HepG2 (cell line): Measurements from ENCODE around the gene CEACAM16. TPM values are rescaled to one million over a fixed set of nuclear protein-coding genes. Genes with fewer than 3 reads are reported as not detected.
A peak's percentile ranks its signal among the peaks of the same experiment; 100 is the strongest.

ENCODE experiments used
- ATAC-seq: fragments of 200-7000 bp; cut with Tn5 transposase; 3 replicates; pipeline ENCODE4 v1.9.1; 2020; ENCODE audit warnings: mild to moderate bottlenecking, moderate library complexity
- BruUV-seq: library from RNA; stranded (reverse); fragments of 400-500 nt; replicated peaks from 2 replicates; lab custom pipeline; 2021; lab: Mats Ljungman, UMichigan
- CTCF ChIA-PET: fragments of 300-600 bp; formaldehyde crosslinking; extraction: SDS; loops from one replicate; lab custom pipeline; 2021; ENCODE audit warnings: low total read pairs, inconsistent platforms, low intra/inter-chr PET ratio; lab: Yijun Ruan, JAX
- POLR2A ChIA-PET: fragments of 350-600 bp; sonication (Branson Sonifier 250); formaldehyde crosslinking; loops from one replicate; lab custom pipeline; 2020; ENCODE audit warnings: antibody characterized with exemption, inconsistent platforms; lab: Yijun Ruan, JAX
- DNase-seq: peaks from one replicate; pipeline ENCODE4 v3.0.0-alpha.2; 2015; ENCODE audit warnings: low spot score
- FAIRE-seq: peaks from 3 replicates; lab custom pipeline; 2011; peaks lifted over from hg19 to GRCh38; lab: Jason Lieb, UNC
- H2AFZ ChIP-seq: one replicate; pipeline ENCODE4 v1.6.1; 2011; ENCODE audit warnings: low read length, inconsistent platforms
- H3K27ac ChIP-seq: fragments of 300-600 bp; 3 replicates; pipeline ENCODE4 v1.8.0; 2011; ENCODE audit warnings: mixed run types, mild to moderate bottlenecking, mixed read lengths, low read length, inconsistent platforms; ENCODE audit not compliant: insufficient read depth; ENCODE audit errors: extremely low read length
- H3K27me3 ChIP-seq, 2 experiments: fragments of 200-600 bp in 1 of 2; 2 replicates in 1 of 2; 3 replicates in 1 of 2; pipeline versions ENCODE4 v1.6.0 to v1.8.0; 2011; ENCODE audit warnings: low read length in 2 of 2, mild to moderate bottlenecking in 2 of 2, moderate library complexity in 2 of 2, inconsistent platforms in 1 of 2; ENCODE audit not compliant: insufficient read depth in 2 of 2, control insufficient read depth in 1 of 2
- H3K36me3 ChIP-seq, 2 experiments: fragments of 200-600 bp in 1 of 2; replicated peaks in 1 of 2; 2 replicates in 1 of 2; 3 replicates in 1 of 2; pipeline versions ENCODE4 v1.5.1 to v1.8.0; 2011; ENCODE audit warnings: low read length in 2 of 2, inconsistent platforms in 1 of 2; ENCODE audit not compliant: insufficient read depth in 2 of 2, control insufficient read depth in 1 of 2
- H3K4me1 ChIP-seq: 2 replicates; pipeline ENCODE4 v1.5.1; 2012; ENCODE audit warnings: low read length, inconsistent platforms; ENCODE audit not compliant: insufficient read depth
- H3K4me2 ChIP-seq: 2 replicates; pipeline ENCODE4 v1.6.0; 2011; ENCODE audit warnings: low read depth, low read length, inconsistent platforms
- H3K4me3 ChIP-seq, 3 experiments: fragments of 200-600 bp in 1 of 3; sonication (generic), shearing (Covaris generic) in 1 of 3; replicated peaks in 1 of 3; 2 replicates each; pipeline ENCODE4 v1.5.1; 2011 to 2016; ENCODE audit warnings: low read length in 3 of 3, inconsistent platforms in 2 of 3, low read depth in 2 of 3, mild to moderate bottlenecking in 2 of 3, control low read depth in 1 of 3, mixed read lengths in 1 of 3; ENCODE audit not compliant: insufficient read depth in 1 of 3
- H3K79me2 ChIP-seq: one replicate; pipeline ENCODE4 v1.6.1; 2011; ENCODE audit warnings: low read length, inconsistent platforms; ENCODE audit not compliant: insufficient read depth
- H3K9ac ChIP-seq: 2 replicates; pipeline ENCODE4 v1.6.0; 2011; ENCODE audit warnings: mild to moderate bottlenecking, low read depth, low read length, inconsistent platforms; ENCODE audit not compliant: insufficient read depth
- H3K9me3 ChIP-seq: 2 replicates; pipeline ENCODE4 v1.5.1; 2012; ENCODE audit warnings: mild to moderate bottlenecking, low read length
- H4K20me1 ChIP-seq: 2 replicates; pipeline ENCODE4 v1.6.0; 2011; ENCODE audit warnings: inconsistent platforms, mild to moderate bottlenecking, low read length, moderate library complexity; ENCODE audit not compliant: insufficient read depth
- GZF1 ChIP-seq: sonication (generic); formaldehyde crosslinking; IDR thresholded peaks from 2 replicates; pipeline ENCODE4 v1.5.1; 2020; ENCODE audit warnings: mild to moderate bottlenecking, missing genetic modification reagents
- ZNF318 ChIP-seq: sonication (generic); formaldehyde crosslinking; IDR thresholded peaks from 2 replicates; pipeline ENCODE4 v1.4.0; 2020; ENCODE audit warnings: mild to moderate bottlenecking, missing genetic modification reagents
- ZSCAN22 ChIP-seq: sonication (generic); formaldehyde crosslinking; IDR thresholded peaks from 2 replicates; pipeline ENCODE4 v1.4.0; 2020; ENCODE audit warnings: mild to moderate bottlenecking, missing genetic modification reagents
- WGBS: methylation state at CpG from one replicate; pipeline ENCODE4 v1.1.6; 2017; ENCODE audit warnings: low lambda C conversion rate; 5-methylcytosine and 5-hydroxymethylcytosine counted together
- in situ Hi-C: cut with HindIII; loops from 2 replicates; pipeline ENCODE4 v1.10.0; 2017; ENCODE audit warnings: low pct_unique_long_range_greater_than_20kb; ENCODE audit not compliant: extremely low pct_ligation_motif_present
- intact Hi-C: fragments of 100-400 bp; cut with micrococcal nuclease; formaldehyde crosslinking; loops from one replicate; pipeline ENCODE4 v1.10.0; 2022; ENCODE audit not compliant: unreplicated experiment
- polyA plus RNA-seq, 8 experiments: library from polyadenylated mRNA; depleted of rRNA in 3 of 8; stranded (reverse) in 7 of 8; unstranded in 1 of 8; fragments of >200 nt; fragmentation: Illumina TruSeq in 4 of 8; extraction: Trizol in 4 of 8; gene quantifications; 2 replicates each; pipeline versions ENCODE4 v1.2.1 to v1.2.3, GENCODE V29; 2011 to 2016; ENCODE audit warnings: low read depth in 4 of 8, missing spikeins in 1 of 8, mixed read lengths in 1 of 8; ENCODE audit not compliant: insufficient read depth in 1 of 8
- total RNA-seq, 5 experiments: library from RNA; depleted of rRNA; stranded (reverse); fragments of >200 nt; fragmentation: Illumina TruSeq; extraction: Trizol; gene quantifications; 2 replicates each; pipeline ENCODE4 v1.2.3, GENCODE V29; 2016; ENCODE audit warnings: low read depth in 1 of 5
- TF ChIP-seq, protein P1 (sequence below): sonication (generic); formaldehyde crosslinking; IDR thresholded peaks from 2 replicates; pipeline ENCODE4 v1.5.1; 2020; ENCODE audit warnings: mild to moderate bottlenecking, missing genetic modification reagents, moderate library complexity

Gene CEACAM16
- total and polyA plus RNA-seq, 2 of the 13 experiments (the other 11 are each of a cell fraction or from before 2014, with no cell fraction given): not detected

- TF ChIP-seq, protein P1, sequence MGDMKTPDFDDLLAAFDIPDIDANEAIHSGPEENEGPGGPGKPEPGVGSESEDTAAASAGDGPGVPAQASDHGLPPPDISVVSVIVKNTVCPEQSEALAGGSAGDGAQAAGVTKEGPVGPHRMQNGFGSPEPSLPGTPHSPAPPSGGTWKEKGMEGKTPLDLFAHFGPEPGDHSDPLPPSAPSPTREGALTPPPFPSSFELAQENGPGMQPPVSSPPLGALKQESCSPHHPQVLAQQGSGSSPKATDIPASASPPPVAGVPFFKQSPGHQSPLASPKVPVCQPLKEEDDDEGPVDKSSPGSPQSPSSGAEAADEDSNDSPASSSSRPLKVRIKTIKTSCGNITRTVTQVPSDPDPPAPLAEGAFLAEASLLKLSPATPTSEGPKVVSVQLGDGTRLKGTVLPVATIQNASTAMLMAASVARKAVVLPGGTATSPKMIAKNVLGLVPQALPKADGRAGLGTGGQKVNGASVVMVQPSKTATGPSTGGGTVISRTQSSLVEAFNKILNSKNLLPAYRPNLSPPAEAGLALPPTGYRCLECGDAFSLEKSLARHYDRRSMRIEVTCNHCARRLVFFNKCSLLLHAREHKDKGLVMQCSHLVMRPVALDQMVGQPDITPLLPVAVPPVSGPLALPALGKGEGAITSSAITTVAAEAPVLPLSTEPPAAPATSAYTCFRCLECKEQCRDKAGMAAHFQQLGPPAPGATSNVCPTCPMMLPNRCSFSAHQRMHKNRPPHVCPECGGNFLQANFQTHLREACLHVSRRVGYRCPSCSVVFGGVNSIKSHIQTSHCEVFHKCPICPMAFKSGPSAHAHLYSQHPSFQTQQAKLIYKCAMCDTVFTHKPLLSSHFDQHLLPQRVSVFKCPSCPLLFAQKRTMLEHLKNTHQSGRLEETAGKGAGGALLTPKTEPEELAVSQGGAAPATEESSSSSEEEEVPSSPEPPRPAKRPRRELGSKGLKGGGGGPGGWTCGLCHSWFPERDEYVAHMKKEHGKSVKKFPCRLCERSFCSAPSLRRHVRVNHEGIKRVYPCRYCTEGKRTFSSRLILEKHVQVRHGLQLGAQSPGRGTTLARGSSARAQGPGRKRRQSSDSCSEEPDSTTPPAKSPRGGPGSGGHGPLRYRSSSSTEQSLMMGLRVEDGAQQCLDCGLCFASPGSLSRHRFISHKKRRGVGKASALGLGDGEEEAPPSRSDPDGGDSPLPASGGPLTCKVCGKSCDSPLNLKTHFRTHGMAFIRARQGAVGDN (CRISPR knock-in tag): peak; percentile 34
- no peak for TF ChIP-seq GZF1
These were observed 38.5 kb downstream of the CEACAM16 start (continued) for GRCh38 chr19:44737238-44738071.

- 38% methylated on average over 2 of the region's 2 CpGs for WGBS
- no peaks in the 10 kb centered on the region for H4K20me1 ChIP-seq
- H3K4me2 ChIP-seq: 0 out of 2 replicates have a peak overlapping the region, but pooled peaks have one; percentile 55
- no peak for TF ChIP-seq ZNF318 (CRISPR knock-in tag)
- TF ChIP-seq ZSCAN22 (CRISPR knock-in tag): peak; percentile 98
- H3K4me3 ChIP-seq: no peak overlapping the region
- no peaks in the 10 kb centered on the region for H3K9me3 ChIP-seq
- FAIRE-seq (no peak), ATAC-seq (no peak), DNase-seq (no peak)
- H3K79me2 ChIP-seq: no peaks in the 10 kb centered on the region
- no peaks in the 10 kb centered on the region for H3K27me3 ChIP-seq
- H3K9ac ChIP-seq: no peak overlapping the region
- ChIA-PET POLR2A (no interaction called here), CTCF (interaction anchor here (1.0 kb wide), 1 partner anchor 14 kb away, joined by 3 read pairs; no protein-coding TSS in a partner anchor)
- no peaks in the 10 kb centered on the region for H3K36me3 ChIP-seq
- H3K4me1 ChIP-seq: peaks cover 81% of the 10 kb centered on the region
- no TSS peak for BruUV-seq
- intact Hi-C loops: no loop called here
- H3K27ac ChIP-seq: no peak overlapping the region
- in situ Hi-C loops: no loop called here
- H2AFZ ChIP-seq: no peak overlapping the region
These were observed 39.2 kb downstream of the CEACAM16 start for GRCh38 chr19:44738136-44738535.
